HepG2 (cell line): ENCODE data around the gene PPP4R1. TPM values are rescaled to one million over a fixed set of nuclear protein-coding genes. Genes with fewer than 3 reads are reported as not detected.

Source experiments
- CBX5 ChIP-seq: sonication (generic); formaldehyde crosslinking; IDR thresholded peaks from 2 replicates; pipeline ENCODE4 v1.4.0; 2020; ENCODE audit warnings: missing genetic modification reagents, borderline replicate concordance
- DMAP1 ChIP-seq: IDR thresholded peaks from 2 replicates; pipeline ENCODE4 v1.6.1; 2016
- FOSL2 ChIP-seq: sonication (generic); formaldehyde crosslinking; IDR thresholded peaks from 2 replicates; pipeline ENCODE4 v1.4.0; 2020; ENCODE audit warnings: missing genetic modification reagents
- FOXA3 ChIP-seq: IDR thresholded peaks from 2 replicates; pipeline ENCODE4 v1.6.1; 2016; ENCODE audit warnings: missing genetic modification reagents, missing compliant biosample characterization
- FOXO1 ChIP-seq: sonication (generic); formaldehyde crosslinking; IDR thresholded peaks from 2 replicates; pipeline ENCODE4 v1.4.0; 2020; ENCODE audit warnings: missing genetic modification reagents
- KLF11 ChIP-seq: IDR thresholded peaks from 2 replicates; pipeline ENCODE4 v1.6.1; 2016; ENCODE audit warnings: missing compliant biosample characterization
- KMT2A ChIP-seq: sonication (generic); formaldehyde crosslinking; IDR thresholded peaks from 2 replicates; pipeline ENCODE4 v1.4.0; 2020; ENCODE audit warnings: missing genetic modification reagents
- SCMH1 ChIP-seq: sonication (generic); formaldehyde crosslinking; IDR thresholded peaks from 2 replicates; pipeline ENCODE4 v1.9.0; 2021; ENCODE audit warnings: missing genetic modification reagents, mild to moderate bottlenecking, borderline replicate concordance
- SKI ChIP-seq: fragments of 450-650 bp; IDR thresholded peaks from one replicate; pipeline ENCODE4 v1.6.1; 2018; ENCODE audit warnings: mild to moderate bottlenecking; ENCODE audit not compliant: partially characterized antibody
- STAG1 ChIP-seq: sonication (generic); formaldehyde crosslinking; IDR thresholded peaks from 2 replicates; pipeline ENCODE4 v1.4.0; 2020; ENCODE audit warnings: missing genetic modification reagents
- ZNF20 ChIP-seq: sonication (generic); formaldehyde crosslinking; IDR thresholded peaks from 2 replicates; pipeline ENCODE4 v1.4.0; 2020; ENCODE audit warnings: mild to moderate bottlenecking, moderate library complexity, missing genetic modification reagents
- ZNF337 ChIP-seq: sonication (generic); formaldehyde crosslinking; IDR thresholded peaks from 2 replicates; pipeline ENCODE4 v1.5.1; 2020; ENCODE audit warnings: missing genetic modification reagents, low read depth, mild to moderate bottlenecking, borderline replicate concordance
- ZNF501 ChIP-seq: sonication (generic); formaldehyde crosslinking; IDR thresholded peaks from 2 replicates; pipeline ENCODE4 v1.5.1; 2020; ENCODE audit warnings: mild to moderate bottlenecking, moderate library complexity, missing genetic modification reagents
- ZNF788 ChIP-seq: sonication (generic); formaldehyde crosslinking; IDR thresholded peaks from 2 replicates; pipeline ENCODE4 v1.5.0; 2020; ENCODE audit warnings: mild to moderate bottlenecking, missing genetic modification reagents, borderline replicate concordance
- polyA plus RNA-seq, 8 experiments: library from polyadenylated mRNA; depleted of rRNA in 3 of 8; stranded (reverse) in 7 of 8; unstranded in 1 of 8; fragments of >200 nt; fragmentation: Illumina TruSeq in 4 of 8; extraction: Trizol in 4 of 8; gene quantifications; 2 replicates each; pipeline versions ENCODE4 v1.2.1 to v1.2.3, GENCODE V29; 2011 to 2016; ENCODE audit warnings: low read depth in 4 of 8, missing spikeins in 1 of 8, mixed read lengths in 1 of 8; ENCODE audit not compliant: insufficient read depth in 1 of 8
- total RNA-seq, 5 experiments: library from RNA; depleted of rRNA; stranded (reverse); fragments of >200 nt; fragmentation: Illumina TruSeq; extraction: Trizol; gene quantifications; 2 replicates each; pipeline ENCODE4 v1.2.3, GENCODE V29; 2016; ENCODE audit warnings: low read depth in 1 of 5
- TF ChIP-seq, protein P1 (sequence below), 2 experiments: sonication (generic) in 1 of 2; formaldehyde crosslinking in 1 of 2; IDR thresholded peaks; 2 replicates each; pipeline versions ENCODE4 v1.4.0 to v1.6.1; 2016 to 2020; ENCODE audit warnings: borderline replicate concordance in 1 of 2, low read depth in 1 of 2, mild to moderate bottlenecking in 1 of 2, missing genetic modification reagents in 1 of 2
- TF ChIP-seq, protein P2 (sequence below): sonication (generic); formaldehyde crosslinking; IDR thresholded peaks from 2 replicates; pipeline ENCODE4 v1.9.0; 2022; ENCODE audit warnings: low read depth, missing genetic modification reagents
- TF ChIP-seq, protein P3 (sequence below): sonication (generic); formaldehyde crosslinking; IDR thresholded peaks from 2 replicates; pipeline ENCODE4 v1.4.0; 2020; ENCODE audit warnings: missing genetic modification reagents
- TF ChIP-seq, protein P4 (sequence below): IDR thresholded peaks from 2 replicates; pipeline ENCODE4 v1.6.1; 2016; ENCODE audit warnings: low read depth
- TF ChIP-seq, protein P5 (sequence below): IDR thresholded peaks from 2 replicates; pipeline ENCODE4 v1.6.1; 2016

Gene PPP4R1
- total and polyA plus RNA-seq, 2 of the 13 experiments (the other 11 are each of a cell fraction or from before 2014, with no cell fraction given): 66.5 to 72.4 TPM

DNA sequence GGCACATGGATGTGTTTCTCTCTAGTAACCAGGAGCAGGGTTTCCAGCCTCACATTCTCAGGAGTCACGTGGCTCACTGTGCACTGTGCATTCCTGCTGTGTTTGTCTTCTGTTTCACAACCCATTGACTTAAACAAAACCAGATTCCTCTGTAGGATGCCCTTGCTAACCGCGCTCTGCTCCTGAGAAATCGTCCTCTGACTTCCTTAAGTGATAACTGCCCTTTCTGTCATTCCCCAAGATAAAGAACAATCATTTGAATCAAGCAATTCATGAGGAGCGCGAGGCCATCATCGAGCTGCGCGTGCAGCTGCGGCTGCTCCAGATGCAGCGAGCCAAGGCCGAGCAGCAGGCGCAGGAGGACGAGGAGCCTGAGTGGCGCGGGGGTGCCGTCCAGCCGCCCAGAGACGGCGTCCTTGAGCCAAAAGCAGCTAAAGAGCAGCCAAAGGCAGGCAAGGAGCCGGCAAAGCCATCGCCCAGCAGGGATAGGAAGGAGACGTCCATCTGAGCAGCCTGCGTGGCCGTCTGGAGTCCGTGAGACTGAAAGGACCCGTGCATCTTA is 78.8 kb downstream of the PPP4R1 start (continued):
- TF ChIP-seq, protein P1, sequence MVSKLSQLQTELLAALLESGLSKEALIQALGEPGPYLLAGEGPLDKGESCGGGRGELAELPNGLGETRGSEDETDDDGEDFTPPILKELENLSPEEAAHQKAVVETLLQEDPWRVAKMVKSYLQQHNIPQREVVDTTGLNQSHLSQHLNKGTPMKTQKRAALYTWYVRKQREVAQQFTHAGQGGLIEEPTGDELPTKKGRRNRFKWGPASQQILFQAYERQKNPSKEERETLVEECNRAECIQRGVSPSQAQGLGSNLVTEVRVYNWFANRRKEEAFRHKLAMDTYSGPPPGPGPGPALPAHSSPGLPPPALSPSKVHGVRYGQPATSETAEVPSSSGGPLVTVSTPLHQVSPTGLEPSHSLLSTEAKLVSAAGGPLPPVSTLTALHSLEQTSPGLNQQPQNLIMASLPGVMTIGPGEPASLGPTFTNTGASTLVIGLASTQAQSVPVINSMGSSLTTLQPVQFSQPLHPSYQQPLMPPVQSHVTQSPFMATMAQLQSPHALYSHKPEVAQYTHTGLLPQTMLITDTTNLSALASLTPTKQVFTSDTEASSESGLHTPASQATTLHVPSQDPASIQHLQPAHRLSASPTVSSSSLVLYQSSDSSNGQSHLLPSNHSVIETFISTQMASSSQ (IDR thresholded peaks at IDR 0.05; ENCODE audit: low read depth): no peak
- TF ChIP-seq, protein P1 (CRISPR knock-in tag; IDR thresholded peaks at IDR 0.05; ENCODE audit: borderline replicate concordance): no peak
- peak; percentile 77 for TF ChIP-seq FOXA3 (CRISPR knock-in tag)
- 0 out of 2 replicates have a peak, but pooled peaks have one; percentile 19 for TF ChIP-seq ZNF337 (CRISPR knock-in tag)
- peak; percentile 15; the same call in 1 of the 2 replicates for TF ChIP-seq CBX5 (CRISPR knock-in tag)
- no peak; the same call in 1 of the 2 replicates for TF ChIP-seq ZNF788 (CRISPR knock-in tag)
- TF ChIP-seq, protein P2, sequence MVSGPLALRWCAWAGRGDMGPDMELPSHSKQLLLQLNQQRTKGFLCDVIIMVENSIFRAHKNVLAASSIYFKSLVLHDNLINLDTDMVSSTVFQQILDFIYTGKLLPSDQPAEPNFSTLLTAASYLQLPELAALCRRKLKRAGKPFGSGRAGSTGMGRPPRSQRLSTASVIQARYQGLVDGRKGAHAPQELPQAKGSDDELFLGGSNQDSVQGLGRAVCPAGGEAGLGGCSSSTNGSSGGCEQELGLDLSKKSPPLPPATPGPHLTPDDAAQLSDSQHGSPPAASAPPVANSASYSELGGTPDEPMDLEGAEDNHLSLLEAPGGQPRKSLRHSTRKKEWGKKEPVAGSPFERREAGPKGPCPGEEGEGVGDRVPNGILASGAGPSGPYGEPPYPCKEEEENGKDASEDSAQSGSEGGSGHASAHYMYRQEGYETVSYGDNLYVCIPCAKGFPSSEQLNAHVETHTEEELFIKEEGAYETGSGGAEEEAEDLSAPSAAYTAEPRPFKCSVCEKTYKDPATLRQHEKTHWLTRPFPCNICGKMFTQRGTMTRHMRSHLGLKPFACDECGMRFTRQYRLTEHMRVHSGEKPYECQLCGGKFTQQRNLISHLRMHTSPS (CRISPR knock-in tag): no peak
- TF ChIP-seq ZNF501 (CRISPR knock-in tag): peak; percentile 30; the same call in 1 of the 2 replicates
- TF ChIP-seq SCMH1 (CRISPR knock-in tag): no peak
- TF ChIP-seq FOXO1 (CRISPR knock-in tag): peak; percentile 68
- 0 out of 2 replicates have a peak, but pooled peaks have one; percentile 49 for TF ChIP-seq KLF11 (CRISPR knock-in tag)
- TF ChIP-seq DMAP1 (CRISPR knock-in tag): peak; percentile 43; the same call in 1 of the 2 replicates
- TF ChIP-seq STAG1 (CRISPR knock-in tag): 0 out of 2 replicates have a peak, but pooled peaks have one; percentile 3
- peak; percentile 45; the same call in 1 of the 2 replicates for TF ChIP-seq FOSL2 (CRISPR knock-in tag)
- TF ChIP-seq ZNF20 (CRISPR knock-in tag): no peak
- TF ChIP-seq, protein P3, sequence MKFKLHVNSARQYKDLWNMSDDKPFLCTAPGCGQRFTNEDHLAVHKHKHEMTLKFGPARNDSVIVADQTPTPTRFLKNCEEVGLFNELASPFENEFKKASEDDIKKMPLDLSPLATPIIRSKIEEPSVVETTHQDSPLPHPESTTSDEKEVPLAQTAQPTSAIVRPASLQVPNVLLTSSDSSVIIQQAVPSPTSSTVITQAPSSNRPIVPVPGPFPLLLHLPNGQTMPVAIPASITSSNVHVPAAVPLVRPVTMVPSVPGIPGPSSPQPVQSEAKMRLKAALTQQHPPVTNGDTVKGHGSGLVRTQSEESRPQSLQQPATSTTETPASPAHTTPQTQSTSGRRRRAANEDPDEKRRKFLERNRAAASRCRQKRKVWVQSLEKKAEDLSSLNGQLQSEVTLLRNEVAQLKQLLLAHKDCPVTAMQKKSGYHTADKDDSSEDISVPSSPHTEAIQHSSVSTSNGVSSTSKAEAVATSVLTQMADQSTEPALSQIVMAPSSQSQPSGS: 0 out of 2 replicates have a peak, but pooled peaks have one; percentile 63
- no peak for TF ChIP-seq SKI
- TF ChIP-seq, protein P4, sequence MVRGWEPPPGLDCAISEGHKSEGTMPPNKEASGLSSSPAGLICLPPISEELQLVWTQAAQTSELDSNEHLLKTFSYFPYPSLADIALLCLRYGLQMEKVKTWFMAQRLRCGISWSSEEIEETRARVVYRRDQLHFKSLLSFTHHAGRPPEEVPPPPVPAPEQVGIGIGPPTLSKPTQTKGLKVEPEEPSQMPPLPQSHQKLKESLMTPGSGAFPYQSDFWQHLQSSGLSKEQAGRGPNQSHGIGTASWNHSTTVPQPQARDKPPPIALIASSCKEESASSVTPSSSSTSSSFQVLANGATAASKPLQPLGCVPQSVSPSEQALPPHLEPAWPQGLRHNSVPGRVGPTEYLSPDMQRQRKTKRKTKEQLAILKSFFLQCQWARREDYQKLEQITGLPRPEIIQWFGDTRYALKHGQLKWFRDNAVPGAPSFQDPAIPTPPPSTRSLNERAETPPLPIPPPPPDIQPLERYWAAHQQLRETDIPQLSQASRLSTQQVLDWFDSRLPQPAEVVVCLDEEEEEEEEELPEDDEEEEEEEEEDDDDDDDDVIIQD (CRISPR knock-in tag): peak; percentile 80
- TF ChIP-seq, protein P5, sequence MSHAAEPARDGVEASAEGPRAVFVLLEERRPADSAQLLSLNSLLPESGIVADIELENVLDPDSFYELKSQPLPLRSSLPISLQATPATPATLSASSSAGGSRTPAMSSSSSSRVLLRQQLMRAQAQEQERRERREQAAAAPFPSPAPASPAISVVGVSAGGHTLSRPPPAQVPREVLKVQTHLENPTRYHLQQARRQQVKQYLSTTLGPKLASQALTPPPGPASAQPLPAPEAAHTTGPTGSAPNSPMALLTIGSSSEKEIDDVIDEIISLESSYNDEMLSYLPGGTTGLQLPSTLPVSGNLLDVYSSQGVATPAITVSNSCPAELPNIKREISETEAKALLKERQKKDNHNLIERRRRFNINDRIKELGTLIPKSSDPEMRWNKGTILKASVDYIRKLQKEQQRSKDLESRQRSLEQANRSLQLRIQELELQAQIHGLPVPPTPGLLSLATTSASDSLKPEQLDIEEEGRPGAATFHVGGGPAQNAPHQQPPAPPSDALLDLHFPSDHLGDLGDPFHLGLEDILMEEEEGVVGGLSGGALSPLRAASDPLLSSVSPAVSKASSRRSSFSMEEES: peak; percentile 88
- 0 out of 2 replicates have a peak, but pooled peaks have one; percentile 48 for TF ChIP-seq KMT2A (CRISPR knock-in tag)
